SKM-1 (cell line): ENCODE data around the gene MLLT1.

Source experiments
- DNase-seq: peaks from one replicate; lab custom pipeline; 2025; ENCODE audit not compliant: unreplicated experiment; lab: John Stamatoyannopoulos, UW

Gene MLLT1

GRCh38 chr19:6172074-6172863, 107.5 kb downstream of the MLLT1 start:
- no peak for DNase-seq

GRCh38 chr19:6167115-6167514, 112.7 kb downstream of the MLLT1 start:
- no peak for DNase-seq

GRCh38 chr19:6164906-6165531, 114.8 kb downstream of the MLLT1 start:
- DNase-seq: no peak

- DNase-seq: peak; percentile 99
Observed at GRCh38 chr19:6161271-6161850, 118.4 kb downstream of the MLLT1 start.
